HG03439 (cell line): ENCODE data around the gene RNASEH2A.

ENCODE experiments used
- ATAC-seq: cut with Tn5 transposase; IDR thresholded peaks from one replicate; pipeline ENCODE4 v1.9.1; 2021; ENCODE audit warnings: mild to moderate bottlenecking, moderate library complexity; ENCODE audit not compliant: unreplicated experiment

Gene RNASEH2A

DNA sequence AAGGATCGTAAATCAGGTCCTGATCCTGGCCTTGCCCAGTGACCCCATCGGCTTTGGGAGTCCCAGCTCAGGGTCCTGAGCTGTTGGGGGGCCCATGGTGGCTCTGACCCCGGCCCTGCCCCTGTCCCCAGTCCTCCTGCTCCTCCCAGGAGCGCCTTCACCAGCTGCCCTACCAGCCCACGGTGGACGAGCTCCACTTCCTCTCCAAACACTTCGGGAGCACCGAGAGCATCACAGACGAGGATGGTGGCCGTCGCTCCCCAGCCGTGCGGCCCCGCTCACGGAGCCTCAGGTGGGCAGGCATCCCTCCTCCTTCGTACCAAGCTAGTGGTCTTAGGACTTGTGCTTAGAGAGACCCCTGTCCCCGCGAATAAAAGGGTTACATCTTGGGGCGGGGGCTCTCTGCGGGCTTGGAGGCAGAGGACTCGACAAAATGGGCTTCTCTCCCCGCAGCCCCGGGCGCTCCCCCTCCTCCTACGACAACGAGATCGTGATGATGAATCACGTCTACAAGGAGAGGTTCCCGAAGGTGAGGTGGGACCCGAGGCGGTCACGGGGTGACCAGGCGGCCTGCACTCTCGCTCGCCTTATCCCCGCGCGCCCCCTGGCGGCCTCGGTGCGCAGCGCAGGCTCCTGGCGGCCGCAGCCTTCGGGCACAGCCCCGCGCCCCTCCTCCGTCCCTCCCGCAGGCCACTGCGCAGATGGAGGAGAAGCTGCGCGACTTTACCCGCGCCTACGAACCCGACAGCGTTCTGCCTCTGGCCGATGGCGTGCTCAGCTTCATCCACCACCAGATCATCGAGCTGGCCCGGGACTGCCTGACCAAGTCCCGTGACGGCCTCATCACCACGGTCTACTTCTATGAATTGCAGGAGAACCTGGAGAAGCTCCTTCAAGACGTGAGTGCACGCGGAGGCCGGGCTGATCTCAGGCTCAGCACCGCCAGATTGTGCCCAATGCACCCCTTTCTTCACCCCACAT lies 41.1 kb downstream of the RNASEH2A start:
- peak; percentile 69 for ATAC-seq

DNA sequence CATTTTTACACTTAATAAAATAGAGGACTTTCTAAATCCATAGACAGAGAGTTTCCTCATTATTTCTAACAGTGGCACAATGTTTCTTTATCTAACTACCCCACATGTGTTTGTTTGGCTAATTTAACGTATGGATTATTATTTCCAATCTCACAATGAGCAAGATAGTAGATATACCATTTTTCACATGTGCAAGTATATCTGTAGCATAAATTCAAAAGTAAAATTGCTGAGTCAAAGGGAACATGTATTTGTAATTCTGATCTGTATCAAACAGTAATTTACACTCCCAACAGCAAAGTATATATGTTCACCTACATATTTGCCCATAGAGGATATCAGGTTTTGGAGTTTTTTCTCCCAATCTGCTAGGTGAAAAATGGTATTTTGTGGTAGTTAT lies 50.3 kb downstream of the RNASEH2A start:
- no peak for ATAC-seq

DNA sequence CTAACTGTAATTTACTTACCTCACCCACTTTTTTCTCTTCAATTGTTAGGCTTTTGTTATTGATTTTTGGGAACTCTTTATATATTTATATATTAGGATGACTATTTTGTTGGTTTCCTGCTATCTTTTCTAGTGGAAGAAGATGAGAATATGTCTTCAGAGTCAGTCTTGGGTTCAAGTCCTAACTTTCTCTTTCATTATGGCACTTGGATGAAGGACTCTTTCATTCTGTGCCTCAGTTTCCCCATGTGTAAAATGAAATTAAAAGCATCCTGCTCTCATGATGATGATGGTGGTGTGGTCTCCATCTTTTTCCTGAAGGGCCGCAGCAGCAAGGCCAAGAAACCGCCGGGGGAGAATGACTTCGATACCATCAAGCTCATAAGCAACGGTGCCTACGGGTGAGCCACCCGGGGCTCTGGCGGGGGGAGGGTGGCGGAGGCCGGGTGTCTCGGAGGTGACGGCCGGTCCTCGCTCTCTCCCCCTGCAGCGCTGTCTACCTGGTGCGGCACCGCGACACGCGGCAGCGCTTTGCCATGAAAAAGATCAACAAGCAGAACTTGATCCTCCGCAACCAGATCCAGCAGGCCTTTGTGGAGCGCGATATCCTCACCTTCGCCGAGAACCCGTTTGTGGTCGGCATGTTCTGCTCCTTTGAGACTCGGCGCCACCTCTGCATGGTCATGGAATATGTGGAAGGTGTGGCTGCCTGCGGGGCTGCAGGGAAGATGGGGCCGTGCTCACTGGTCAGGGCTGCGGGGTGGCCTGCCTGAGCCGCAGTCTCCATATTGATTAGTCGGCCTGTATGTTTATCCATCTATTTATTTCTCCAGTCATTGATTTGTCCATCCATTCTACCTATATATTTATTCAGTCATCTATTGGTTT lies 51.9 kb downstream of the RNASEH2A start:
- no peak for ATAC-seq

DNA sequence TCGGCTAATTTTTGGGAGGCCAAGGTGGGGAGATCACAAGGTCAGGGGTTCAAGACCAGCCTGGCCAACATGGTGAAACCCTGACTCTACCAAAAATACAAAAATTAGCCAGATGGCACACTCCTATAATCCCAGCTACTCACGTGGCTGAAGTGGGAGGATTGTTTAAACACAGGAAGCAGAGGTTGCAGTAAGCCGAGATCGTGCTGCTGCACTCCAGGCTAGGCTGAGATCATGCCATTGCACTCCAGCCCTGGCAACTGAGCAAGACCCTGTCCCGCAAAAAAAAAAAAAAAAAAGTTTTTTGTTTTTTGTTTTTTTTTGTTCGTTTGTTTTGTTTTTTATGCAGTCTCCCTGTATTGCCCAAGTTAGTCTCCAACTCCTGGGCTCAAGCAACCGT lies 53.2 kb downstream of the RNASEH2A start:
- ATAC-seq, result no peak
